GM12864 (cell line): Measurements from ENCODE around the gene MAU2.

Experiments used
- DNase-seq: peaks from one replicate; pipeline ENCODE4 v3.0.0-alpha.2; 2011; ENCODE audit warnings: low read depth
- H3K4me3 ChIP-seq: 2 replicates; pipeline ENCODE4 v1.5.1; 2011; ENCODE audit warnings: mild to moderate bottlenecking, low read depth, low read length, control low read depth
- CTCF ChIP-seq: IDR thresholded peaks from 2 replicates; pipeline ENCODE4 v1.5.1; 2011; ENCODE audit warnings: low read depth, mild to moderate bottlenecking, moderate library complexity, low read length, control low read depth, inconsistent platforms; ENCODE audit errors: missing control alignments

MAU2 gene

GRCh38 chr19:19405971-19406877 lies 85.6 kb downstream of the MAU2 start:
- TF ChIP-seq CTCF = no peak
- H3K4me3 ChIP-seq = peak overlapping the region; percentile 71
- DNase-seq = no peak

DNA sequence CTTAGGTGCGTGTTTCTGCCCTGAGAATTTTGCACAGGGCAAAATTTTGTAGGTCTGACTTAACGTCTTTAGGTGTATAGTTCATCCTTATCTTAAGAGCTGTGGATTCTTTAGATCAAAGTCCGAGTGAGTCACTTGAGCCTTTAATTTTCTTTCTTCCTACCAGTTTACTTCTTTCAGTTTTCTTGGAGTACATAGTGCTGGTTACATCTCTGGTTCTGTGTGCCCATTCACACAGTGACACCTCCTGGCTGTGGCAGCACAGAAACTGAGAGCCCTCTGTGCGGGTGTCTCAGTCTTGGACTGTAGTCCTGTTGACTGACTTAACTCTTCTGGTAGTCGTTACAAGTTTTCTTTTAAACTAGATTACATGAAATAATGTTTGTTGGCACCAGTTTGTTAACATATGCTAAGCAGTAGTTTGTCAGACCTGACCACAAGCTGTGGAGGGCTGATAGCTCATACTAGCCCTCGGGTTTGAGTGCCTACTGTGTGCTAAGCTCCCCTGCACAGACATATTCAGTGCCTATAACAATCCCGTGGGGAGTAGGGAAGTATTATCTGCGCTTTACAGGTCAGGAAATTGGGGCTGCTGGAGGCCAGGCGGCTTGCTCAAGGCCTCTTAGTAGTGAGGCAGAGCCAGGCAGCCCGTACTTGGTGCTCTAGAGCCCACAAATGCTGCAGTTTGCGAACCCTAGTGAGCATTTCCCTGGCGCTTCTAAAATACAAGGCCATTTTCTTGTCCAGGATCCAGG lies 86.4 kb downstream of the MAU2 start:
- H3K4me3 ChIP-seq = peak overlapping the region; percentile 71
- peak; percentile 40 for TF ChIP-seq CTCF
- no peak for DNase-seq

- DNase-seq = no peak
- H3K4me3 ChIP-seq = peak overlapping the region; percentile 71; the same call in 1 of the 2 replicates
- TF ChIP-seq CTCF = no peak
Observed at GRCh38 chr19:19407633-19407930, 87.0 kb downstream of the MAU2 start.
